Measurements from ENCODE around the gene LARGE1.

Gene LARGE1

DNA sequence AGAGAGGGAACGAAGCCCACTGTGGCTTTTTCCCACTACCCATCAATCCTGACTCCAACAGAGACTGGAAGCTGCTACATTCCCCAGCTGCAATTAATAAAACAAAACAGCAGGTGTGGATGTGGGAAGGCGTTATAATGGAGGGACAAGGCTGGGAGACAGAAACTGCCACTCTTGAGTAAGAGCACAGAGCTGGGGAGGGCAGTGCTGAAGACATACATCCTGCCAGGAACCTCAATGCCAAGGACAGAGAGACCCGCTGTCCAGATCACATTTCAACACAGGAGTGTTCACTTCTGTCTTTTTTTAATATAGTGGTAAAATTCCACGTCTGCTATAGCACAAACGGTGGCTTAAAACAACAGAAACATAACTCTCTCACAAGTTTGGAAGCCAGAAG is 94.5 kb downstream of the LARGE1 start:
- DNase-seq (ENCODE audit: low read depth in 4 of 4, low spot score in 1 of 4), result no peak

DNA sequence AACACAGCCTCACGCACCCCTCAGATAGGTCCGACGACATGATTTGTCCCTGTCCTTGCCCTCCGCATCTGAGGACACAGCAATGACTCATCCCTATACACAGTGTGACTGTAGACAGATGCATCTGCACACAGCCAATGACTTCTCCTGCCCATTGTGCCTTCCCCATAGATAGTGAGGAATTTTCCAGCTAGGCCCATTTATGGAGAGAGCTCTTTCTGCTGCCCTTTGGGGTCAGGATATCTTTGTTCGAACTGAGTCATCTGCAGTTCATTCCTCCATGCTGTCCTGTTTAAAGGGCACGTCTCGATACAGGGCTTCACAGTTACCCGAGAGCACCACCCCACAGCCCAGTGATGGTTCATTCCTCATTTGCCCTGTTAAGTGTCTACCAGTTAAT is 96.7 kb downstream of the LARGE1 start:
- no peak for DNase-seq (ENCODE audit: low read depth in 4 of 4, low spot score in 1 of 4)

DNA sequence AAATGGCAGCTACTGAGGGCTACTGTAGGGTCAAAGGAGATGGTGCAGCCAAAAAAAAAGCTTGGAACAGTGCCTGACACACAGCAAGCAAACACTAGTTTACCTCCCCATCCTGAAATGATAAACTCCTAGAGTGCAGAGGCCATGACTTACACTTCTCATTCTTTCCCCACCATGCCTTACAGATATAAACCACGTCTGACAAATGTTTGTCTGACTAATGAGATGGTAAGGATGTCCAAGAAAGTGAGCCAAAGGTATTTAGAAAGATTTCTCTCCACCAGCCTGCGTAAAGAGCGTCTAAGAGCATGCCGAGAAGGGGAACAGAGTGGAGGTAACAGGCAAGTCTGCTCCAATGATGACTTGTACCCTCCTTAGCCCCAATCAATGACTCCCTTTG is 99.0 kb downstream of the LARGE1 start:
- no peak for DNase-seq (ENCODE audit: low read depth in 4 of 4, low spot score in 1 of 4)

GRCh38 chr22:33819743-33820142 is 100.5 kb downstream of the LARGE1 start:
- no peak for DNase-seq (ENCODE audit: low read depth in 4 of 4, low spot score in 1 of 4)

- DNase-seq (ENCODE audit: low read depth in 4 of 4, low spot score in 1 of 4), result no peak
These were observed 102.7 kb downstream of the LARGE1 start for GRCh38 chr22:33817512-33818127.

GRCh38 chr22:33812360-33812977 is 107.8 kb downstream of the LARGE1 start:
- DNase-seq (ENCODE audit: low read depth in 4 of 4, low spot score in 1 of 4), result no peak

DNA sequence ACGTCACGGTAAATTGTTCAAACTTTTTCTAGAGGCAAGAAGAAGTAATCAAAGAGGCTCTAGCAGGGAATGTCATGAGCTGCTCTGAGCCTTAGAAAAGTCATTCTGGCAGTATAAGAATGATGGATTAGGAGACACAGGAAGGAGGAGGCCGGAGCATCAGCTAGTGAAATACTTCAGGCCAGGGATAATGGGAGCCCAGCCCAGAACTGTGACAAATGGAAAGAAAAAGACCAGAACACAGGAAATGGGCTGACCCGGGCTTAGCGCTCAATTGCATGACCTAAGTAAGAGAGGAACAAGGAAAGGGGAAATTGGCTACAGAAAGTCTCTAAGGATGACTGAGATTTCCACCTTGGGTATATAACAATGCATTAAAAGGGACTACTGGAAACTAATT is 108.6 kb downstream of the LARGE1 start:
- no peak for DNase-seq (ENCODE audit: low read depth in 4 of 4, low spot score in 1 of 4)

GRCh38 chr22:33811208-33811607 is 109.1 kb downstream of the LARGE1 start:
- no peak for DNase-seq (ENCODE audit: low read depth in 4 of 4, low spot score in 1 of 4)

DNA sequence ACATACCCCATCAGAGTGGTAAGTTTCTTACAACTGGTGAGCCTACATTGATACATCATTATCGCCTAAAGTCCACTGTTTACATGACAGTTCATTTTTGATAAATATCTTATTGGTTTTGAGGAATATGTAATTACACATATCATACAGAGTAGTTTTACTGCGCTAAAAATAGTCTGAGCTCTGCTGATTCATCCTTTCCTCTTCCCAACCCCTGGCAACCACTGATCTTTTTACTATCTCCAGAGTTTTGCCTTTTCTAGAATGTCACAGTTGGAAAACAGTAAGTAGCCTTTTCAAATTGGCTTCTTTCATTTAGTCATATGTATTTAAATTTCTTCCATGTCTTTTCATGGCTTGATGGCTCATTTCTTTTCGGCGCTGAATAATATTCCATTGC is 112.8 kb downstream of the LARGE1 start:
- DNase-seq (ENCODE audit: low read depth in 4 of 4, low spot score in 1 of 4), result no peak

GRCh38 chr22:33806191-33806590 is 114.1 kb downstream of the LARGE1 start:
- no peak for DNase-seq (ENCODE audit: low read depth in 4 of 4, low spot score in 1 of 4)

GRCh38 chr22:33803371-33804282 is 116.6 kb downstream of the LARGE1 start:
- no peak for DNase-seq (ENCODE audit: low read depth in 4 of 4, low spot score in 1 of 4)

- DNase-seq (ENCODE audit: low read depth in 4 of 4, low spot score in 1 of 4), result no peak
These were observed 121.9 kb downstream of the LARGE1 start for GRCh38 chr22:33798401-33798800.

- no peak for DNase-seq (ENCODE audit: low read depth in 4 of 4, low spot score in 1 of 4)
These were observed 123.8 kb downstream of the LARGE1 start for GRCh38 chr22:33796494-33796893.

GRCh38 chr22:33793475-33793874 is 126.8 kb downstream of the LARGE1 start:
- DNase-seq (ENCODE audit: low read depth in 4 of 4, low spot score in 1 of 4), result no peak

DNA sequence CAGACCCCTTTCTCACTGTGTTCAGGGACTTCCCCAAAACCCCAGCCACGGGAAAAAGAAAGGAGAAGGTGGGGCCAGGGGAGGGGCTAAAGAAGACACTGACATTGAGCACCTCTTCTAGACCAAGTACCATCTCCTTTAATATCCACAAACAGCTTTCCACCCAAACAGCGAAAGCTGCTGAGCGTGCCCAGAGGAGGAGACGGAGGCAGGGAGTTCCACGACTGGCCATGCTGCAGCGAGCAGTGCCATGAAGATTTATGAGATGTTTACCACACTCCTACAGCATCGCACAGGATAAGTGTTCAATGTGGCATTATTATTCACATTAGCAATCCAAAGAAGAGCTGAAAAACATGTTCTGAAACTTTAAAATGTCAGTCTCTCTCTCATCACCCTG is 127.4 kb downstream of the LARGE1 start:
- no peak for DNase-seq (ENCODE audit: low read depth in 4 of 4, low spot score in 1 of 4)

DNA sequence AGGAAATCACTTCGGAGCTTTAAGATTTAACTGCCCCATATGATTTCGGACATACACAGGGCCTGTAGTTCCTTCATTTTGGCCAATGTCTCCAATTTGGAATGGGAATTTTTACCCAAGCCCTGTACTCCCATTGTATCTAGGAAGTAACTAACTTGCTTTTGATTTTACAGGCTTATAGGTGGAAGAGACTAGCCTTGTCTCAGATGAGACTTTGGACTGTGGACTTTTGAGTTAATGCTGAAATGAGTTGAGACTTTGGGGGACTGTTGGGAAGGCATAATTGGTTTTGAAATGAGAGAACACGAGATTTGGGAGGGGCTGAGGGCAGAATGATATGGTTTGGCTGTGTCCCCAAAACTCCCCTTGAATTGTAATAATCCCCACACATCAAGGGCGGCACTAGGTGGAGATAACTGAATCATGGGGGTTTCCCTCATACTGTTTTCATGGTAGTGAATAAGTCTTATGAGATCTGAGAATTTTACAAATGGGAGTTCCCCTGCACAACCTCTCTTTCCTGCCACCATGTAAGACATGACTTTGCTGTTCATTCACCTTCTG is 130.5 kb downstream of the LARGE1 start:
- DNase-seq (ENCODE audit: low read depth in 4 of 4, low spot score in 1 of 4), result no peak

- no peak for DNase-seq (ENCODE audit: low read depth in 4 of 4, low spot score in 1 of 4)
These were observed 131.3 kb downstream of the LARGE1 start for GRCh38 chr22:33788927-33789326.

GRCh38 chr22:33787645-33788456 is 132.4 kb downstream of the LARGE1 start:
- no peak for DNase-seq (ENCODE audit: low read depth in 4 of 4, low spot score in 1 of 4)

- no peak for DNase-seq (ENCODE audit: low read depth in 4 of 4, low spot score in 1 of 4)
These were observed 134.1 kb downstream of the LARGE1 start for GRCh38 chr22:33786149-33786548.

DNA sequence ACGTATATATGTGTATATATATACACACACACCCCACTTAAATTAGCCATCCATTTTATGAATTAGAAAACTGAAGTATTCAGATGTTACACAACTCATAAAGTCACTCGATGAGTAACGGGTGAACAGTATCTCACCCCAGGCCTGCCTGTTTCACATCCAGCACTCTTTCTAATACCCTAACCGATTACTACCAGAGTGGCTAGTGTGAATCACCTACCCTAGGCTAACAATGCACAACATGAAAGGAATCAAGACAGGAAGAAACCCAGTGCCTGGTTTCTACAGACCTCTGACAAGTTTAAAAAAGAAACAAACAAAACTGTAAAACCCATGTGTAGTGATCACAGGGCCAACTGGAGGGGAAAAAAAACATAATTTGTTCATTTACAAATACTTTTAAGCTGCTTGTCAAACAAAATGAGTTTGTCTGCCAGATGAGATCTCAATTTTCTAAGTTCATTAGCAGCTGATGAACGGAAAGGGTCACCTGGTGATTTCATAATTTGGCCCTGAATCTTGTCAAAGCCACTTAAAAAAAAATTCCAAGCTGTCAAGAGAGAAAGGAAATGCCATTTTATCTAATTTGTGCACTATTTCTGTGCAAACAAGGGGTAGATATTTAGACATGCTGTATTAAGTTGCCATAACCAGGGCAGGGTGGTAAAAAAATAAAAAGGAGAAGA is 134.8 kb downstream of the LARGE1 start:
- DNase-seq (ENCODE audit: low read depth in 4 of 4, low spot score in 1 of 4), result no peak

Data from stimulated activated CD4-positive, alpha-beta T cell treated with anti-CD3 and anti-CD28 coated beads, Interleukin-1b, Interleukin-23, amount 100 ng/mL, for 24 hours (primary cell).